ENCODE results near the gene KRTAP4-6.
"Not testable (repeated sequence)": the region's sequence is repeated elsewhere in the genome, so short reads cannot be mapped to it uniquely, and the experiment has no call there.

KRTAP4-6 gene

DNA sequence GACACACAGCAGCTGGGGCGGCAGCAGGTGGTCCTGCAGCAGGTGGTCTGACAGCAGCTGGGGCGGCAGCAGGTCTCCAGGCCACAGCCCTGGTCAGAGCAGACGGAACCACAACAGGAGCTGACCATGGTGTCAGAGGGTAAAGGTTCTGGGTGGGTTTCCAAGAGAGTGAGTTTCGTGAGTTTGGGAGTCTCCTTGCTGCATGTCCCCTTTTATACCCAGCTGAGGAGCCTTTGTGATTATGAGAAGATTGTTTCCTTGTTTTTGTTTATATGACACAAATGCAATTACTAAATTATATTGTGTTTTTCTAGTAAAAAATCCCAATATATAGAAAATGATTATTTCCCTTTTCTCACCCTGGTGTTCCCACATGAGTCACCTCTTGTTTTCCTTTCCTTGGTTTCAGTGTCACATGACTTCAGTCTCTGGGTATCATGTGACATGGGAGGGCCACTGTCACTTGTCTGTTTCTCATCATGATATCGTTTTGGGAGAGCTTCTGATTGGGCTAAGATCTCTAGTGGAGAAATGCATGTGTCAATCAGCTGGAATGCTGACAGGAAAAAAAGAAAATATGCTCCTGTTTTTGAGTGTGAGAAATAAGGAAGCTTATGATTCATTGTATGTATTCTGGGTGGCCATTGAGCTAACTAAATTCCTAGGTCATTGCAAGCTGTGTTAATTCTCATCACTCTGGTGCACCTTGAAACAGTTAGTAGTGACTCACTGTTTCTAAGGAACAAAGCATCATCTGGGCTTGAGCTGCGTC lies at the start of gene KRTAP4-6:
TSS of gene KRTAP4-6 (minus strand) at position 185 of the 772 bp plus-strand sequence. CDS start at position 128, 57 bp downstream.
- no peak for DNase-seq

DNA sequence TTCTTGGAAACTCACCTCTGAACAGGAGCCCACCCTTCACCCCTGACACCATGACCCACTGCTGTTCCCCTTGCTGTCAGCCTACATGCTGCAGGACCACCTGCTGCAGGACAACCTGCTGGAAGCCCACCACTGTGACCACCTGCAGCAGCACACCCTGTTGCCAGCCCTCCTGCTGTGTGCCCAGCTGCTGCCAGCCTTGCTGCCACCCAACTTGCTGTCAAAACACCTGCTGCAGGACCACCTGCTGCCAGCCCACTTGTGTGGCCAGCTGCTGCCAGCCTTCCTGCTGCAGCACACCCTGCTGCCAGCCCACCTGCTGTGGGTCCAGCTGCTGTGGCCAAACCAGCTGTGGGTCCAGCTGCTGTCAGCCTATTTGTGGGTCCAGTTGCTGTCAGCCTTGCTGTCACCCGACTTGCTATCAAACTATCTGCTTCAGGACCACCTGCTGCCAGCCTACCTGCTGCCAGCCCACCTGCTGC lies 49.5 kb upstream of the KRTAP4-6 start, which contains the start of gene KRTAP9-1:
TSS of gene KRTAP9-1 (plus strand) at position 51 of the 482 bp plus-strand sequence. CDS start at position 51, 0 bp downstream.
- DNase-seq = not testable (repeated sequence)

DNA sequence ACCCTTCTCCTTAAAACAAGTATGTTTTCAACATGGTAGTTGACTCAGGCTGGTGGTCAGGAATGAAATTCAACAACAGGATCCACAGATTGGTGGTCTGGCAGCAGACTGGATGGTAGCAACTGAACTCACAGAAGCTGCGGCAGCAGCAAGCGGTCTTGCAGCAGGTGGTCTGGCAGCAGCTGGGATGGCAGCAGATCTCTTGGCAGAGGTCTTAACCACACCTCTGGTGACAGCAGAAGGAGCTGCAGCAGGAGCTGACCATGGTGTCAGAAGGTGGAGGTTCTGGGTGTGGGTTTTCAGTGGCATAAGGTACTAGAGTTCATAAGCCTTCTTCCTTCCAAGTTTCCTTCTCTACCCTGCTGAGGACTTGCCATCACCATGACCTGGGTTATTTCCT lies 46.5 kb upstream of the KRTAP4-6 start:
- DNase-seq = no peak

DNA sequence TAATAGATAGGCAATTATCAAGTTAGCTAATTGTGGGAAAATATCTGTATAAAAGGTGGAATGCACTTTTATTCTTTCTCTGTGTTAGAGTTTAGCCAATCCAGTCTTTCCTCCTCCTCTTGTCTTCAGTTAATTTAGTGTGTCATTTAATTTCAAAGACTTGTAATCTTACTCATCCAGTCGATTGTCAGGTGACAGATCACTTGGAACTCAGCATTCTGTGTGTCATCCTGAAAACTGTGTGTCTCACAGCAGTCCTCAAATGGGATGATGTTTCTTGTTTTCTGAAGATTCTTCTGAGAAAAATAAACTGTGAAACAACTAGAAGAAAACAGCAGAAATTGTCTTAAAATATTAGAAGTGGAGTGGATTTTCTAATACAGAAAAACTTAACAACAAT lies 44.7 kb upstream of the KRTAP4-6 start:
- no peak for DNase-seq

DNA sequence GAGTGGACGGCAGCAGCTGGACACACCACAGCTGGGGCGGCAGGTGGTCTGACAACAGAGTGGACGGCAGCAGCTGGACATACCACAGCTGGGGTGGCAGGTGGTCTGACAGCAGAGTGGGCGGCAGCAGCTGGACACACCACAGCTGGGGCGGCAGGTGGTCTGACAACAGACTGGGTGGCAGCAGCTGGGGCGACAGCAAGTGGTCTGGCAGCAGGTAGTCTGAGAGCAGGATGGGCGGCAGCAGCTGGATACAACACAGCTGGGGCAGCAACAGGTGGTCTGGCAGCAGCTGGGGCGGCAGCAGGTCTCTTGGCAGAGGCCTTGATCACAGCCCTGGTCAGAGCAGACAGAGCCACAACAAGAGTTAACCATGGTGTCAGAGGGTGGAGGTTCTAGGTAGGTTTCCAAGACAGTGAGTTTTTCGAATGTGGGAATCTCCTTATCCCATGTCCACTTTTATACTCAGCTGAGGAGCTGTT lies 44.2 kb upstream of the KRTAP4-6 start, which contains the start of gene KRTAP4-1:
TSS of gene KRTAP4-1 (minus strand) at position 432 of the 482 bp plus-strand sequence. CDS start at position 375, 57 bp downstream.
- no peak for DNase-seq

DNA sequence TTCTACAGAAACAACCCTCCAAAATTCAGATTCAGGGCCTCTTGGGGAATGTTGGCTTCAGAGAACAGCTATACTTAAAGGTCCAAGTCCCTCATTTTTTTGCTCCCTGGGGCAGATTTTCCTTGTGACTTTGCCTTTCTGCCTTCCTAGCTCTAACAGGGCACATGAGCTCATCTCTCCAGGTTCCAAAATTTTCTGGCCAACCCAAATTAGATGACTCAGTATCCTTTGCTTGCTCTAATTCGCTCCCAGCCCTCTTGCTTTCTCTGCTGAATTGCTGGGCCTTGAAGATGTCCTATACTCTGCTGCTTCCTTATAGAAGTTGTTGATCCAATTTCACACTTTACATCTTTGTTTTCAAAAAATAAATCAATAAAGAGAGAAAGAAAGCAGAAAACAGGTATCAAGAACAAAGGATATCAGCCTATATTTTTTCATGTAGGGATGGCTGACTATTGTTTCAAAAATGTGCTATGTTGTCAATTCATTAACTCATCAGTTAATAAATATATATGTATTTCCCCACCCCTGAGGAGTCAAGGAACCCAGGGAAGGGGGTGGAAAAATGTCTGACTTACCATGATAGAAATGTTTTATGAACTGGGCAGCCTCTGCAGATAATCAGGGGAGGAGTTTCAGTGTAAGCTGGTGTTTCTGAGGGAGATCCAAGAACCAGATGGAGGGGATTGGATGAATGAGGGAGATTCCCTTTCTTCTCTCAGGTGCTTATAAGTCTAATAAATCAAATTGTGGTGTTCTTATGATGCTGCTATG lies 38.7 kb upstream of the KRTAP4-6 start:
- no peak for DNase-seq

DNA sequence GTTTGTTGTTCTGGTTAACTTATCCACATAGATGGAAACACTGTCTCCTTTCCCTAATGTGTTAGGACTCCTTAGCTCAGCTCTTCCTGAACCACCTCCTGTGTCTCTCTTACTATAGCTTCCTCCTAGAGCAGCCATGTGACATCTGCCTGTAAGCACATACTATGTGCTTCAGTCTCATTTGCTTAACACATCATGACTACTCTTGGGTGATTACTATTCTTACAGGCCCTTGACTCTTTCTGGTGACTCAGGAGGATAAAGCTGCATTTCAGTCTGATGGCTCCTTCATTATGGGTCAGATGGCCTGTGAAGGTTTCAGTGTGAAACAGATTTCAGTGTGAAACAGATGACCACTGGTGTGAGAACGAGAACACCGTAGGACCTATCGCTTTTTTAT lies 38.0 kb upstream of the KRTAP4-6 start:
- no peak for DNase-seq

DNA sequence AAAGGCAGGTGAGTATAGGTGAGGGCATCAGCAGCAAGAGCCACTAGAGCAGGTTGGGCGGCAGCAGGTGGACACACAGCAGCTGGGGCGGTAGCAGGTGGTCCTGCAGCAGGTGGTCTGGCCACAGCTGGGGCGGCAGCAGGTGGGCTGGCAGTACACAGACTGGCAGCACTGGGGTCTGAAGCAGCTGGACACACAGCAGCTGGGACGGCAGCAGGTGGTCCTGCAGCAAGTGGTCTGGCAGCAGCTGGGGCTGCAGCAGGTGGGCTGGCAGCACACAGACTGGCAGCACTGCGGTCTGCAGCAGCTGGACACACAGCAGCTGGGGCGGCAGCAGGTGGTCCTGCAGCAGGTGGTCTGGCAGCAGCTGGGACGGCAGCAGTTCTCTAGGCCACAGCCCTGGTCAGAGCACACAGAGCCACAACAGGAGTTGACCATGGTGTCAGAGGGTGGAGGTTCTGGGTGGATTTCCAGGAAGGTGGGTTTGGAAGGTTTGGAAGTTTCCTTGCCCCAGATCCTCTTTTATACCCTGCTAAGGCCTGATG lies 37.5 kb upstream of the KRTAP4-6 start, which contains the start of gene KRTAP4-2:
TSS of gene KRTAP4-2 (minus strand) at position 495 of the 545 bp plus-strand sequence. CDS start at position 438, 57 bp downstream.
- no peak for DNase-seq

DNA sequence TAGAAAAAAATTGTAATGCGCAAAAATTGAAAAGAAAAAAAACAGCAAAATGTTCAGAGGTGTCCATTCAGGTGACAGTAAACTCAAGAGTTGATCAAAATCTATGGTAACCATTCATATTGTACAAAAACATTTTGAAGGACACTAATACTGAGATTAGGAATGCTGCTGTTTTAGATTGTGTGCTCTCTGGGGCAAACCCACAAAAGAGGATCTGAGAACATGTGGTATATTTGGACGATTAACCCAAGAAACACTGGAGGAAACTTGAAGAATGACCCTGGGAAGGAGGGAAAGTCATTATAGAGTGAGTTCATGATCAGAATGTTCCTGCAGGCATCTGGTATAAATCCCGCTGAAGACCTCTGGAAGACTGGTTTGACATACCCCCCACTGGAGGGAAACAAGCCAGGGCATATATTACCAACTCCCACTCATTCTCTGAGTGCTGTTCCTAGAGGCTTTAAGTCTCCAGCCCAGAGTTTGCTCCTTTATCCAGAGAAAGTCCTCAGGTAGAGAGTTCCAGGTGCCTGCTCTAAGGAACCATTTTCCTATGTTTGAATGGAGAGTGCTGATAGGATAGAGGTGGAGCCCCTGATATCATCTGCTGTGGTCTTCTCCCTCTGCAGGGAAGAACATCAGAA lies 36.5 kb upstream of the KRTAP4-6 start:
- DNase-seq = no peak

DNA sequence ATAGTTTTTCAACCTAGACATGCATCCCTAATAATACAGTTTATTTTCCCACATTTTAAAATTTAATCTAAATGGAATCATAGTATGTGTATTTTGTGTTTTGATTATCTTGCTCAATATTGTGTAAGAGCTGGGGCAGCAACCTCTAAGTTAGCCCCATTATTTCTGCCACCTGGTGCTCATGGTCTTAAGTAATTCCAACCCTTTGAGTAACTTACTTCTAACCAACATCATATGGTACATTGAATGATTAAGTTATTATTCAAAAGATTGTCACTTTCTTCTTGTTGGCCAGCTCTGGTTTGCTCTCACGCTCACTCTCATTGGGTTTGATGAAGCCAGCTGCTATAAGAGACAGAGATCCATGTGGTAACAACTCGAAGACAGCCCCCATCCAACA lies 31.5 kb upstream of the KRTAP4-6 start:
- DNase-seq = no peak

DNA sequence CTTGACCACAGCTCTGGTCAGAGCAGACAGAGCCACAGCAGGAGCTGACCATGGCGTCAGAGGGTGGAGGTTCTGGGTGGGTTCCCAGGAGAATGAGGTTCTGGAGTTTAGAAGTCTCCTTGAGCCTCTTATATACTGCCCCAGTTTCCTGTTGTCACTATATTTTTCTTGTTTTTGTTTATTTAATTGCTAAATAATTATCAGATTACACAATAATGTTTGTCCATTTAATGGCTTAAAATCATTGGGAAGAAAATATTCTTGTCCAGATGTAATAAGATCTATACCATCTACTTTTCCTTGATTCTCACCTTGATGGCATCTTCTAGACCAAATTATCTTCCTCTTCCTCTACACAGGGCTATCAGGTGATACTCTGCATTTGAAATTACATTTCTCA lies 27.8 kb upstream of the KRTAP4-6 start, which contains the start of gene KRTAP4-3:
TSS of gene KRTAP4-3 (minus strand) at position 101 of the 400 bp plus-strand sequence. CDS start at position 52, 49 bp downstream.
- no peak for DNase-seq

DNA sequence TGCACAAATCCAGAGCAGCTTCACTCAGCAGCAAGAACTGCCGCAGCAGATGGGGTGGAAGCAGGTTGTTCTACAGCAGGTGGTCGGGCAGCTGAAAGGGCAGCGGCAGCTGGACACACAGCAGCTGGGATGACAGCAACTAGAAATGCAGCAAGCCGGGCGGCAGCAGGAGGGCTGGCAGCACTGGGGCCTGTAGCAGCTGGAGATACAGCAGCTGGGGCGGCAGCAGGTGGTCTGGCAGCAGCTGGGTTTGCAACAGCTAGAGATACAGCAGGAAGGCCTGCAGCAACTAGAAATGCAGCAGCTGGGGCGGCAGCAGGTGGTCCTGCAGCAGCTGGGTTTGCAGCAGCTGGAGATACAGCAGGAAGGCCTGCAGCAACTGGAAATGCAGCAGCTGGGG lies 27.2 kb upstream of the KRTAP4-6 start:
- no peak for DNase-seq

DNA sequence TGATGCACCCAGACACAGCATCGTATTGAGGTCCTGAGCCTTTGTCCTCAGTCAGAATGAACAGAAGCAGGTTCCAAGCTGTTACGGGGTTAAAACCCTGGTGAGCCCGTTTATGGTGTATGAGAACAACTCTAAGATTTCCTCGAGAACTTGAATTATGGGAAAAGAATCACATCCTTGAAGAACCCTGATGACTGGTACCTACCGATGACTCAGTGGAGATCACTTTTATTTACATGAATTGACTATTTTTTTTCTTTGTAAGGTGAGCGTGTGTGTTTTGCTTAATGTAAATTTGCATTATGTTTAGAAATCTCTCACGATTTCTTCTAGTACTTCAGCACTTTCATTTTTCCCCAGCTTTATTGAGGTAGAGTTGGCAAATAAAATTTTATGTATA lies 23.5 kb upstream of the KRTAP4-6 start:
- DNase-seq = no peak

DNA sequence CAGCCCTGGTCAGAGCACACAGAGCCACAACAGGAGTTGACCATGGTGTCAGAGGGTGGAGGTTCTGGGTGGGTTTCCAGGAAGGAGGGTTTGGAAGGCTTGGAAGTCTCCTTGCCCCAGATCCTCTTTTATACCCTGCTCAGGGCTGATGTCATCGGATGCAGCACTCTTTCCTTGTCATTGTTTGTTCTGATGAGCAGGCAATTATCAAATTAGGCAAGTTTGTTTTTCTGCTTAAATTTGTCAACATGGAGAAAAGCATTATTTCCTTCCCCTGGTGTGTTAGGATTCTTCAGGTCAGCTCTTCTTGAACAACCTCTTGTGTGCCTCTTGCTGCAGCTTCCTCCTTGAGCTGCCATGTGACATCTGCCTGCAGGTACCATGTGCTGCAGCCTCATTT lies 20.3 kb upstream of the KRTAP4-6 start, which contains the start of gene KRTAP4-4:
TSS of gene KRTAP4-4 (minus strand) at position 101 of the 400 bp plus-strand sequence. CDS start at position 44, 57 bp downstream.
- no peak for DNase-seq

DNA sequence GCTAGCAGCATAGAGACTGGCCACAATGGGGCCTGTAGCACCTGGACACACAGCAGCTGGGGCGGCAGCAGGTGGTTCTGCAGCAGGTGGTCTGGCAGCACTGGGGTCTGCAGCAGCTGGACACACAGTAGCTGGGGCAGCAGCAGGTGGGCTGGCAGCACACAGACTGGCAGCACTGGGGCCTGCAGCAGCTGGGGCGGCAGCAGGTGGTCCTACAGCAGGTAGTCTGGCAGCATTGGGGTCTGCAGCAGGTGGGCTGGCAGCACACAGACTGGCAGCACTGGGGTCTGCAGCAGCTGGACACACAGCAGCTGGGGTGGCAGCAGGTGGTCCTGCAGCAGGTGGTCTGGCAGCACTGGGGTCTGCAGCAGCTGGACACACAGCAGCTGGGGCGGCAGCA lies 19.8 kb upstream of the KRTAP4-6 start:
- DNase-seq = not testable (repeated sequence)

DNA sequence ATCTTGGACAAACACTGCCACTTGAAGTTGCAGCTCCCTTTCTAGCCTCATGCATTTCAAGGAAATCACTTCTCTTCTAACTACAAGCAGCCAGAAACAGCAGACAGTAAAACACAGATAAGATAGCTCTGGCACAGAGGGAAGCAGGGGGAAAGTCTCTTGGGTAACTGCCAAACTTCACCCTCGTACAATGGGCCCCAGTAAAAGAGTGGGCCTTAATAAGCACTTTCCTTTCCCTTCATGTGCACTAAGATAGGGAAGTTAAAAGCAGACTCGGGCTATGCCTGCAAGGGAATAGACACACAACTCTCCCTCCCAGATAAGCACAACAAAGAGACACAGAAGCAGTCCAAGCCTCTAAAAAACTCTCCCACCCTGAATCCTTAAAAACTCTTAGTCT lies 13.5 kb upstream of the KRTAP4-6 start:
- DNase-seq = no peak

DNA sequence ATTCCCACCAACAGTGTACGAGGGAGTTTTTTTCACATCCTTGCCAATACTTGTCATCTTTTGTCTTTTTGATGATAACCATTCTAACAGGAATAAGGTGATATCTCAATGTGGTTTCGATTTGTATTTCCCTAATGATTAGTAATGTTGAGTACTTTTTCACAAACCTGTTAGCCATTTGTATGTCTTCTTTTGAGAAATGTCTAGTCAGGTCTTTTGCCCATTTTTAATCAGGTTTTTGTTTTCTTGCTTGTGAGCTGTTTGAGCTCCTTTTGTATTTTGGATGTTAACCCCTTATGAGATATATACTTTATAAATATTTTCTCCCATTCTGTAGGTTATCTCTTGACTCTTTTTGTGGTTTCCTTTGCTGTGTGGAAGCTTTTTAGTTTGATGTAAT lies 11.2 kb upstream of the KRTAP4-6 start:
- DNase-seq = no peak

DNA sequence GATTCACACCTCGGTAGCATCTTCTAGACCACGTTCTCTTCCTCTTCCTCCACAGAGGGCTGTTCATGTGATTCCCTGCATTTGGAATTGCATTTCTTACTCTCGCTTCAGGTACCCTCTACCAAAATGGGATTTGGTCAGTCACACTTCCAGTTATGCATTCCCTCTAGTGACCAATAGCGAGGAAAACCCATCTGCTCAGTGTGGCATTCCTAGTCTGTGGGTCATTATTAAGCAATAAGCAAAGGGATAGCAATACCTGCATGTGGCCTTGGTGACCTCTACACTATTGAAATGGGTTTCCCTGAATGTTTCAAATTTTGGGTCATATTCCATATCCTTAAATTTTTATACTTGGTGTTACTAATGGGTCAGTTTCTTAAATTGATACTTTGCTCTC lies 9.7 kb upstream of the KRTAP4-6 start:
- DNase-seq = no peak

DNA sequence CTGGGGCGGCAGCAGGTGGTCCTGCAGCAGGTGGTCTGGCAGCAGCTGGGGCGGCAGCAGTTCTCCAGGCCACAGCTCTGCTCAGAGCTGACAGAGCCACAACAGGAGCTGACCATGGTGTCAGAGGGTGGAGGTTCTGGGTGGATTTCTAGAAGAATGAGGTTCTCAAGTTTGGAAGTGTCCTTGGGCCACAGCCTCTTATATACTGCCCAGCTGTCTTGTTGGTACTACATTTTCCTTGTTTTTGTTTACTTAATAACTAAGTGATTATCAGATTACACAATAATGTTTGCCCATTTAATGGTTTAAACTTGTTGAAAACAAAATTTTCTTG lies 9.3 kb upstream of the KRTAP4-6 start, which contains the start of gene KRTAP4-5:
TSS of gene KRTAP4-5 (minus strand) at position 174 of the 334 bp plus-strand sequence. CDS start at position 116, 58 bp downstream.
- DNase-seq = no peak

DNA sequence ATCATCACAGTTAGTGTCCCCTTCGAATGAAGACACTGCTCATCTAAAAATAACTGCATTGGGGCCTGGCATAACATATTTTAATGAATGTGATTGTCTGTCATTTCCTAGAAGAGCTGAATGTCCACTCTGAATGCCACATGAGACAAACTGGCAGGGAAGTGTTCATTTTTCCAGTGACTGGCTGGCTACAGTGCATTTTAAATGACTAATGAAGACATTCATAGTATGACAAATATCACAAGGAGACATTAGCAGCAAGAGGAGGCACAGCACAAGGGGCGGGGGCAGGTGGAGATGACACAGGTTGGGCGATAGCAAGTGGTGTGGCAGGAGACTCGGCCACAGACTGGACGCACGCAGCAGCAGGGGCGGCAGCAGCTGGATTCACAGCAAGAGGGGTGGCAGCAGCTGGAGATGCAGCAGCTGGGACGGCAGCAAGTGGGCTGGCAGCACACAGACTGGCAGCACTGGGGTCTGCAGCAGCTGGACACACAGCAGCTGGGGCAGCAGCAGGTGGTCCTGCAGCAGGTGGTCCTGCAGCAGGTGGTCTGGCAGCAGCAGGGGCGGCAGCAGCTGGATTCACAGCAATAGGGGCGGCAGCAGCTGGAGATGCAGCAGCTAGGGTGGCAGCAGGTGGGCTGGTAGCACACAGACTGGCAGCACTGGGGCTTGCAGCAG lies 8.8 kb upstream of the KRTAP4-6 start:
- DNase-seq = not testable (repeated sequence)

DNA sequence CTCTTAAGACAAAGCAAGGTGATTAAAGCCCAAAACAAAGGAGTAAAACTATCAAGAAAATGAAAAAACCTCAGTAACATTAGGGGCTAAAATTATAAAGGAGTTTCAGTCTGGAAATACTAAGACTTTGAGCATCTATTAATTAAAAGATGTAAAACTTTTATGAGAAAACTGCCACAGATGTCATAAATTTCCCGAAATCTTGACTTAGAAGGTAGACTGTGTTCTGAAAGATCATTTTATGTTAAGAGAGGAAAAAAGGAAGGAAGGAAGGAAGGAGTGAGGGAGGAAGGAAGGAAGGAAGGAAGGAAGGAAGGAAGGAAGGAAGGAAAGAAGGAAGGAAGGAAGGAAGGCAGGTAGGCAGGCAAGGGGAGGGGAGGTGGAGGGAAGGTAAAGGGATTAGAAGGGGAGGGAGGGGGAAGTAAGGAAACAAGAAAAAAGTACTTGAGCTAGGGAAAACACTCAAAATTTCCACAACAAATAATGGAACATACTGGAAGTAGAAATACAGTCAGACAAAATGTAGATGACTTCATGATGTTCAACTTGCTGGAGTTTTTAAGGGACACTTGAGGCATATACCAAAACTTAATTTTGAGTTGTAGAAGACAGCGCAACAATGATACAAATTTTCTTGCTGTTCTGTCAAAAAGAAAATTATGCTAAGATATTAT lies 7.3 kb upstream of the KRTAP4-6 start:
- no peak for DNase-seq

Measured in NCI-H1417 treated with DMSO at 0.1 percent for 48 hours (cell line).